Measurements from ENCODE around the gene ZNF581. TPM values are rescaled to one million over a fixed set of nuclear protein-coding genes. Genes with fewer than 3 reads are reported as not detected.

Gene ZNF581
- total RNA-seq, 1 experiment from 2014 or later, result 65.1 TPM

DNA sequence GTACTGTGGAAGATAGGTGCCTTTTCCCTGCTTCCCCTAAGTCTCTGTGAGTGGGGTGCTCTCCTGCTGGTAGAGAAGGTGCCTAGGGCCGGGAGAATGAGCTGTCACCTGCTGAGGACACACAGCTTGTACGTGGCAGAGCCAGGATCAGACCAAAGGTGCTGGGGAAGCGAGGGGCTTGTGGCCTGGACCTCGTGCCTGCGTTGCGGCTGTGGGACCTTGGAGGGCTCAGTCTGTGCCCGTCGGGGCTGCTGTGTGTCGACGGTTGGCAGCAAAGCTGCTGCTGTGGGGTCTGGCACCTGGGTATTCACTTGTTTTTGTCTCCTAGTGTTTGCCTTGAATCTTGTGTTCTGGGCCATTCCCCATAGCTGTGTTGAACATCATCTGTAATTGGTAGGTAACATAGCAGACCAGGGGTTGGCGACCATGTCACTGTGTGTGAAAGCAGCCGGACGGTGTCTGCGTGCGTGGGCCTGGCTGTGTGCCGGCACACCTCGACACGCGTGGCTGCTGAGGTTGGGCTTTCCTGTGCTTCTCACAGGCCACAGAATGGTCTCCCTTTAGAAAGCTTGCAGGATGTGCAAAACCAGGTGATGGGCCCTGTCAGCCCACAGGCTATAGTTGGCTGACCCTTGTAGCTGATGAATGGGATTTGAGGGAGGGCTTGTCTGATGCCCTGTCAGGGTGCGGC, 20.5 kb downstream of the ZNF581 start:
- Histone ChIP-seq H2BK20ac (ENCODE audit: low read depth, low read length, poor library complexity, severe bottlenecking) (no peak overlapping the region), H3K56ac (ENCODE audit: insufficient read length, low read depth, low read length) (no peak overlapping the region), H4K91ac (ENCODE audit: insufficient read length, low read depth, low read length) (no peak overlapping the region), H2BK120ac (ENCODE audit: low read depth, low read length, poor library complexity, severe bottlenecking) (no peak overlapping the region), H3K9me3 (ENCODE audit: control insufficient read depth, low read depth, low read length) (no peaks in the 10 kb centered on the region), H2BK5ac (ENCODE audit: insufficient read length, low read length) (no peak overlapping the region), H3K27me3 (ENCODE audit: insufficient read depth, low read length) (no peaks in the 10 kb centered on the region), H2BK12ac (ENCODE audit: insufficient read length, low read depth, low read length) (no peak overlapping the region), H3K14ac (ENCODE audit: insufficient read depth, low read length) (no peak overlapping the region), H3K9ac (ENCODE audit: extremely low read depth, insufficient read length, low read length) (no peak overlapping the region), H3K23me2 (ENCODE audit: insufficient read length, low read depth, low read length, poor library complexity, severe bottlenecking) (no peaks in the 10 kb centered on the region), H2BK15ac (ENCODE audit: low read depth, low read length) (no peak overlapping the region), H3K79me2 (ENCODE audit: insufficient read depth, low read length) (peaks cover 17% of the 10 kb centered on the region; the same call in 1 of the 2 replicates), H3K79me1 (ENCODE audit: insufficient read depth, low read depth, low read length, poor library complexity, severe bottlenecking) (no peaks in the 10 kb centered on the region), H4K5ac (ENCODE audit: insufficient read length, low read depth, low read length) (no peak overlapping the region), H3K4me2 (ENCODE audit: insufficient read depth, insufficient read length, low read length) (no peak overlapping the region), H3T11ph (ENCODE audit: low read length) (no peak overlapping the region), H3K18ac (ENCODE audit: insufficient read length, low read depth, low read length) (no peak overlapping the region), H4K8ac (replicated peaks; ENCODE audit: insufficient read length, low read depth, low read length) (no peak overlapping the region), H3K4me1 (ENCODE audit: insufficient read depth, low read length) (no peaks in the 10 kb centered on the region), H2AFZ (ENCODE audit: low read length) (no peak overlapping the region), H4K20me1 (ENCODE audit: control insufficient read depth, insufficient read depth, insufficient read length) (no peaks in the 10 kb centered on the region), H3K23ac (ENCODE audit: insufficient read length, low read depth, low read length) (no peak overlapping the region), H3K27ac (ENCODE audit: insufficient read length, low read depth, low read length) (no peak overlapping the region), H3K4ac (ENCODE audit: low read depth, low read length) (no peak overlapping the region), H2AK5ac (ENCODE audit: insufficient read length, low read length) (no peak overlapping the region)
- Mint-ChIP-seq H3K9me3 (no peaks in the 10 kb centered on the region), H3K36me3 (ENCODE audit: insufficient read depth in 1 of 3, low read depth in 3 of 3) (peaks cover 77 to 91% (median 90%) of the 10 kb centered on the region in 3 experiments), H3K4me3 (no peak overlapping the region), H3K4me1 (peaks cover 0 to 5% of the 10 kb centered on the region in 2 experiments; a peak in 2 of 4 replicates), H3K27ac (no peak overlapping the region), H3K27me3 (ENCODE audit: low read depth) (no peaks in the 10 kb centered on the region)
- no CpG with 5 or more reads among the region's 20 CpGs for WGBS (ENCODE audit: extremely low coverage, insufficient read length, low lambda C conversion rate)
- DNase-seq, result no peak
- TF ChIP-seq, protein P1, sequence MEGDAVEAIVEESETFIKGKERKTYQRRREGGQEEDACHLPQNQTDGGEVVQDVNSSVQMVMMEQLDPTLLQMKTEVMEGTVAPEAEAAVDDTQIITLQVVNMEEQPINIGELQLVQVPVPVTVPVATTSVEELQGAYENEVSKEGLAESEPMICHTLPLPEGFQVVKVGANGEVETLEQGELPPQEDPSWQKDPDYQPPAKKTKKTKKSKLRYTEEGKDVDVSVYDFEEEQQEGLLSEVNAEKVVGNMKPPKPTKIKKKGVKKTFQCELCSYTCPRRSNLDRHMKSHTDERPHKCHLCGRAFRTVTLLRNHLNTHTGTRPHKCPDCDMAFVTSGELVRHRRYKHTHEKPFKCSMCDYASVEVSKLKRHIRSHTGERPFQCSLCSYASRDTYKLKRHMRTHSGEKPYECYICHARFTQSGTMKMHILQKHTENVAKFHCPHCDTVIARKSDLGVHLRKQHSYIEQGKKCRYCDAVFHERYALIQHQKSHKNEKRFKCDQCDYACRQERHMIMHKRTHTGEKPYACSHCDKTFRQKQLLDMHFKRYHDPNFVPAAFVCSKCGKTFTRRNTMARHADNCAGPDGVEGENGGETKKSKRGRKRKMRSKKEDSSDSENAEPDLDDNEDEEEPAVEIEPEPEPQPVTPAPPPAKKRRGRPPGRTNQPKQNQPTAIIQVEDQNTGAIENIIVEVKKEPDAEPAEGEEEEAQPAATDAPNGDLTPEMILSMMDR (conservative IDR thresholded peaks at IDR 0.05), result no peak

All from H9 (cell line).